Thymus (tissue), 11 donors: ENCODE results near the gene IGFLR1. TPM values are rescaled to one million over a fixed set of nuclear protein-coding genes. Genes with fewer than 3 reads are reported as not detected.
"Not testable (repeated sequence)": the region's sequence is repeated elsewhere in the genome, so short reads cannot be mapped to it uniquely, and the experiment has no call there.

Experiments
- DNase-seq, 9 donors: peaks; one replicate each; pipeline ENCODE4 v3.0.0-alpha.2; 2013; ENCODE audit warnings: low spot score in 9 of 9, low read depth in 6 of 9, missing footprints in 1 of 9
- H3K27ac ChIP-seq, 2 donors: one replicate each; pipeline ENCODE4 v1.5.1; 2013; ENCODE audit warnings: control low read depth in 1 of 2, low read depth in 1 of 2, low read length in 1 of 2, mild to moderate bottlenecking in 1 of 2, moderate library complexity in 1 of 2
- H3K27me3 ChIP-seq, 2 donors: one replicate each; pipeline ENCODE4 v1.5.1; 2013; ENCODE audit warnings: low read length in 1 of 2; ENCODE audit not compliant: control insufficient read depth in 2 of 2, insufficient read depth in 1 of 2
- H3K36me3 ChIP-seq, 2 donors: one replicate each; pipeline ENCODE4 v1.5.1; 2013; ENCODE audit warnings: low read length in 1 of 2, mild to moderate bottlenecking in 1 of 2, moderate library complexity in 1 of 2; ENCODE audit not compliant: control insufficient read depth in 2 of 2, insufficient read depth in 2 of 2
- H3K4me1 ChIP-seq, 2 donors: one replicate each; pipeline ENCODE4 v1.5.1; 2013; ENCODE audit warnings: low read length in 2 of 2; ENCODE audit not compliant: control insufficient read depth in 2 of 2, insufficient read depth in 2 of 2
- H3K4me3 ChIP-seq, 2 donors: one replicate each; pipeline ENCODE4 v1.5.1; 2013; ENCODE audit warnings: low read length in 2 of 2, control low read depth in 1 of 2, mild to moderate bottlenecking in 1 of 2
- H3K9me3 ChIP-seq, 2 donors: one replicate each; pipeline ENCODE4 v1.5.1; 2013; ENCODE audit warnings: low read length in 1 of 2, mild to moderate bottlenecking in 1 of 2; ENCODE audit not compliant: control insufficient read depth in 2 of 2, insufficient read depth in 1 of 2
- WGBS: extraction: QIAGEN DNeasy Blood & Tissue Kit; methylation state at CpG from one replicate; pipeline ENCODE4 v1.1.7; 2013; 5-methylcytosine and 5-hydroxymethylcytosine counted together
- polyA plus RNA-seq: library from polyadenylated mRNA; stranded (reverse); fragments of 200-250 nt; gene quantifications from one replicate; pipeline ENCODE4 v1.2.3, GENCODE V29; 2013
- total RNA-seq: library from RNA; stranded (reverse); fragments of 120-200 nt; gene quantifications from one replicate; pipeline ENCODE4 v1.2.4, GENCODE V29; 2013
- donor health status: healthy.

IGFLR1 gene
- total and polyA plus RNA-seq, 2 donors, result 12.2 to 67.8 TPM

GRCh38 chr19:35729763-35730162, 12.5 kb downstream of the IGFLR1 start:
- WGBS, result 99% methylated on average over 11 of the region's 11 CpGs
- no peak overlapping the region for H3K4me3 ChIP-seq
- H3K4me1 ChIP-seq, result no peaks in the 10 kb centered on the region
- H3K27me3 ChIP-seq, result no peaks in the 10 kb centered on the region
- no peak overlapping the region for H3K27ac ChIP-seq
- no peaks in the 10 kb centered on the region for H3K9me3 ChIP-seq
- DNase-seq, result no peak
- peaks cover 87 to 100% of the 10 kb centered on the region in 2 donors for H3K36me3 ChIP-seq

GRCh38 chr19:35729021-35729420, 13.2 kb downstream of the IGFLR1 start:
- WGBS, result 97% methylated on average over 18 of the region's 18 CpGs
- H3K4me1 ChIP-seq, result no peaks in the 10 kb centered on the region
- H3K27ac ChIP-seq, result no peak overlapping the region

GRCh38 chr19:35727956-35728706, 14.1 kb downstream of the IGFLR1 start:
- no peaks in the 10 kb centered on the region for H3K4me1 ChIP-seq
- H3K27ac ChIP-seq, result no peak overlapping the region
- no peak for DNase-seq
- no peaks in the 10 kb centered on the region for H3K9me3 ChIP-seq
- no peaks in the 10 kb centered on the region for H3K27me3 ChIP-seq
- H3K4me3 ChIP-seq, result no peak overlapping the region
- WGBS, result 97% methylated on average over 19 of the region's 19 CpGs
- H3K36me3 ChIP-seq, result peaks cover 94 to 100% of the 10 kb centered on the region in 2 donors

More at GRCh38 chr19:35729021-35729420, 13.2 kb downstream of the IGFLR1 start:
- Histone ChIP-seq H3K36me3 (peaks cover 89 to 100% of the 10 kb centered on the region in 2 donors), H3K9me3 (no peaks in the 10 kb centered on the region), H3K4me3 (no peak overlapping the region), H3K27me3 (no peaks in the 10 kb centered on the region)
- no peak for DNase-seq

GRCh38 chr19:35727053-35727955, 14.9 kb downstream of the IGFLR1 start:
- no peak for DNase-seq

GRCh38 chr19:35725216-35725861, 16.9 kb downstream of the IGFLR1 start:
- Histone ChIP-seq H3K9me3 (peaks cover 0 to 1% of the 10 kb centered on the region in 2 donors), H3K27me3 (no peaks in the 10 kb centered on the region), H3K36me3 (peaks cover 91 to 100% of the 10 kb centered on the region in 2 donors), H3K4me1 (no peaks in the 10 kb centered on the region), H3K27ac (no peak overlapping the region), H3K4me3 (no peak overlapping the region)
- no peak for DNase-seq
- WGBS, result 98% methylated on average over 23 of the region's 23 CpGs

More at GRCh38 chr19:35727053-35727955, 14.9 kb downstream of the IGFLR1 start:
- no peaks in the 10 kb centered on the region for H3K4me1 ChIP-seq
- H3K4me3 ChIP-seq, result no peak overlapping the region
- no peaks in the 10 kb centered on the region for H3K9me3 ChIP-seq
- peaks cover 96 to 100% of the 10 kb centered on the region in 2 donors for H3K36me3 ChIP-seq
- H3K27me3 ChIP-seq, result no peaks in the 10 kb centered on the region
- 98% methylated on average over 25 of the region's 25 CpGs for WGBS
- no peak overlapping the region for H3K27ac ChIP-seq

GRCh38 chr19:35724560-35724959, 17.7 kb downstream of the IGFLR1 start:
- DNase-seq, result no peak
- peaks cover 0 to 1% of the 10 kb centered on the region in 2 donors for H3K9me3 ChIP-seq
- peaks cover 88 to 100% of the 10 kb centered on the region in 2 donors for H3K36me3 ChIP-seq
- no peak overlapping the region for H3K4me3 ChIP-seq
- WGBS, result 98% methylated on average over 12 of the region's 12 CpGs
- H3K4me1 ChIP-seq, result peaks cover under 1 to 2% of the 10 kb centered on the region in 2 donors
- no peaks in the 10 kb centered on the region for H3K27me3 ChIP-seq
- no peak overlapping the region for H3K27ac ChIP-seq

GRCh38 chr19:35724132-35724531, 18.1 kb downstream of the IGFLR1 start:
- not testable (repeated sequence) for H3K4me1 ChIP-seq, H3K4me3 ChIP-seq, H3K9me3 ChIP-seq, H3K27me3 ChIP-seq, H3K27ac ChIP-seq, DNase-seq
- 99% methylated on average over 7 of the region's 7 CpGs for WGBS
- H3K36me3 ChIP-seq, result peaks cover 86 to 98% of the 10 kb centered on the region in 2 donors

- no peaks in the 10 kb centered on the region for H3K27me3 ChIP-seq
- H3K4me3 ChIP-seq, result no peak overlapping the region
- peaks cover 81 to 94% of the 10 kb centered on the region in 2 donors for H3K36me3 ChIP-seq
- peaks cover 9 to 11% of the 10 kb centered on the region in 2 donors for H3K4me1 ChIP-seq
- WGBS, result over 99% methylated on average over 24 of the region's 24 CpGs
- no peak overlapping the region for H3K27ac ChIP-seq
- no peak for DNase-seq
- peaks cover 0 to 1% of the 10 kb centered on the region in 2 donors for H3K9me3 ChIP-seq
Measured at GRCh38 chr19:35723671-35724070, 18.6 kb downstream of the IGFLR1 start.
